Measurements from ENCODE around the gene TBL1XR1. TPM values are rescaled to one million over a fixed set of nuclear protein-coding genes. Genes with fewer than 3 reads are reported as not detected.

The TBL1XR1 gene
- total and polyA plus RNA-seq, 2 of the 8 experiments (the other 6 are each of a cell fraction or from before 2014, with no cell fraction given), result 28.1 to 147 TPM

DNA sequence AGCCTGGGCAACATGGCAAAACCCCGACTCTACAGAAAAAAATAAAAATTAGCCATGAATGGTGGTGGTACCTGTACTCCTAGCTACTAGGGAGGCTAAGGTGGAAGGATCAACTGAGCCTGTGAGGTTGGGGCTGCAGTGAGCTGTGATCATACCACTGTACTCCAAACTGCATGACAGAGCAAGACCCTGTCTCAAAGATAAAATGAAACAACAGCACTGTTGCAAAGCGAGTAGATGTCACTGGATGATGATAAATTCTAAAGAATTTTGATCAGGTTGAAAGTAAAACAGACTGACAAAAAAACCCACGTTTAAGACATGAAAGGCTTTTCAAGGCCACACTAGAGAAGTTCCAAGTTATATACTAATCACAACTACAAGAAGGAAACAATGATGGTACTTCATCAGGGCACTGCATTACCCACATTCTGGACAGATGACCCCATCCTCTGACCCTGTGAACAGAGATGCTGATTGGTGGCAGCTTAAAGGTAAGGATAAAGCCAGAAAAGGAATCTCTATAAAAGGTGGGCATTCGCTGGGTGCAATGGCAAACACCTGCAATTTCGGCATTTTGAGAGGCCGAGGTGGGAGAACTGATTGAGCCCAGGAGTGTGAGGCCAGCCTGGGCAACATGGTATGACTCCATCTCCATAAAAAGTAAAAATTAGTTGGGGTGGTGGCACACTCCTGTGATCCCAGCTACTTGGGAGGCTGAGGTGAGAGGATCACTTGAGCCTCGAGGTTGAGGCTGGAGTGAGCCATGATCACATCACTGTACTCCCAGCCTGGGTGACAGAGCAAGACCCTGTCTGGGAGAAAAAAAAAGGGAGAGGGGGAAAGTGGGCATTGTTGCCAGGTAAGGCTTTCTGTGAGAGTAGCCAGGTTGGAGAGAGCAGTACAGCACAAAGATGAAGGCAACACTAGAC, 59.2 kb downstream of the TBL1XR1 start (continued):
- TF ChIP-seq, protein P1, sequence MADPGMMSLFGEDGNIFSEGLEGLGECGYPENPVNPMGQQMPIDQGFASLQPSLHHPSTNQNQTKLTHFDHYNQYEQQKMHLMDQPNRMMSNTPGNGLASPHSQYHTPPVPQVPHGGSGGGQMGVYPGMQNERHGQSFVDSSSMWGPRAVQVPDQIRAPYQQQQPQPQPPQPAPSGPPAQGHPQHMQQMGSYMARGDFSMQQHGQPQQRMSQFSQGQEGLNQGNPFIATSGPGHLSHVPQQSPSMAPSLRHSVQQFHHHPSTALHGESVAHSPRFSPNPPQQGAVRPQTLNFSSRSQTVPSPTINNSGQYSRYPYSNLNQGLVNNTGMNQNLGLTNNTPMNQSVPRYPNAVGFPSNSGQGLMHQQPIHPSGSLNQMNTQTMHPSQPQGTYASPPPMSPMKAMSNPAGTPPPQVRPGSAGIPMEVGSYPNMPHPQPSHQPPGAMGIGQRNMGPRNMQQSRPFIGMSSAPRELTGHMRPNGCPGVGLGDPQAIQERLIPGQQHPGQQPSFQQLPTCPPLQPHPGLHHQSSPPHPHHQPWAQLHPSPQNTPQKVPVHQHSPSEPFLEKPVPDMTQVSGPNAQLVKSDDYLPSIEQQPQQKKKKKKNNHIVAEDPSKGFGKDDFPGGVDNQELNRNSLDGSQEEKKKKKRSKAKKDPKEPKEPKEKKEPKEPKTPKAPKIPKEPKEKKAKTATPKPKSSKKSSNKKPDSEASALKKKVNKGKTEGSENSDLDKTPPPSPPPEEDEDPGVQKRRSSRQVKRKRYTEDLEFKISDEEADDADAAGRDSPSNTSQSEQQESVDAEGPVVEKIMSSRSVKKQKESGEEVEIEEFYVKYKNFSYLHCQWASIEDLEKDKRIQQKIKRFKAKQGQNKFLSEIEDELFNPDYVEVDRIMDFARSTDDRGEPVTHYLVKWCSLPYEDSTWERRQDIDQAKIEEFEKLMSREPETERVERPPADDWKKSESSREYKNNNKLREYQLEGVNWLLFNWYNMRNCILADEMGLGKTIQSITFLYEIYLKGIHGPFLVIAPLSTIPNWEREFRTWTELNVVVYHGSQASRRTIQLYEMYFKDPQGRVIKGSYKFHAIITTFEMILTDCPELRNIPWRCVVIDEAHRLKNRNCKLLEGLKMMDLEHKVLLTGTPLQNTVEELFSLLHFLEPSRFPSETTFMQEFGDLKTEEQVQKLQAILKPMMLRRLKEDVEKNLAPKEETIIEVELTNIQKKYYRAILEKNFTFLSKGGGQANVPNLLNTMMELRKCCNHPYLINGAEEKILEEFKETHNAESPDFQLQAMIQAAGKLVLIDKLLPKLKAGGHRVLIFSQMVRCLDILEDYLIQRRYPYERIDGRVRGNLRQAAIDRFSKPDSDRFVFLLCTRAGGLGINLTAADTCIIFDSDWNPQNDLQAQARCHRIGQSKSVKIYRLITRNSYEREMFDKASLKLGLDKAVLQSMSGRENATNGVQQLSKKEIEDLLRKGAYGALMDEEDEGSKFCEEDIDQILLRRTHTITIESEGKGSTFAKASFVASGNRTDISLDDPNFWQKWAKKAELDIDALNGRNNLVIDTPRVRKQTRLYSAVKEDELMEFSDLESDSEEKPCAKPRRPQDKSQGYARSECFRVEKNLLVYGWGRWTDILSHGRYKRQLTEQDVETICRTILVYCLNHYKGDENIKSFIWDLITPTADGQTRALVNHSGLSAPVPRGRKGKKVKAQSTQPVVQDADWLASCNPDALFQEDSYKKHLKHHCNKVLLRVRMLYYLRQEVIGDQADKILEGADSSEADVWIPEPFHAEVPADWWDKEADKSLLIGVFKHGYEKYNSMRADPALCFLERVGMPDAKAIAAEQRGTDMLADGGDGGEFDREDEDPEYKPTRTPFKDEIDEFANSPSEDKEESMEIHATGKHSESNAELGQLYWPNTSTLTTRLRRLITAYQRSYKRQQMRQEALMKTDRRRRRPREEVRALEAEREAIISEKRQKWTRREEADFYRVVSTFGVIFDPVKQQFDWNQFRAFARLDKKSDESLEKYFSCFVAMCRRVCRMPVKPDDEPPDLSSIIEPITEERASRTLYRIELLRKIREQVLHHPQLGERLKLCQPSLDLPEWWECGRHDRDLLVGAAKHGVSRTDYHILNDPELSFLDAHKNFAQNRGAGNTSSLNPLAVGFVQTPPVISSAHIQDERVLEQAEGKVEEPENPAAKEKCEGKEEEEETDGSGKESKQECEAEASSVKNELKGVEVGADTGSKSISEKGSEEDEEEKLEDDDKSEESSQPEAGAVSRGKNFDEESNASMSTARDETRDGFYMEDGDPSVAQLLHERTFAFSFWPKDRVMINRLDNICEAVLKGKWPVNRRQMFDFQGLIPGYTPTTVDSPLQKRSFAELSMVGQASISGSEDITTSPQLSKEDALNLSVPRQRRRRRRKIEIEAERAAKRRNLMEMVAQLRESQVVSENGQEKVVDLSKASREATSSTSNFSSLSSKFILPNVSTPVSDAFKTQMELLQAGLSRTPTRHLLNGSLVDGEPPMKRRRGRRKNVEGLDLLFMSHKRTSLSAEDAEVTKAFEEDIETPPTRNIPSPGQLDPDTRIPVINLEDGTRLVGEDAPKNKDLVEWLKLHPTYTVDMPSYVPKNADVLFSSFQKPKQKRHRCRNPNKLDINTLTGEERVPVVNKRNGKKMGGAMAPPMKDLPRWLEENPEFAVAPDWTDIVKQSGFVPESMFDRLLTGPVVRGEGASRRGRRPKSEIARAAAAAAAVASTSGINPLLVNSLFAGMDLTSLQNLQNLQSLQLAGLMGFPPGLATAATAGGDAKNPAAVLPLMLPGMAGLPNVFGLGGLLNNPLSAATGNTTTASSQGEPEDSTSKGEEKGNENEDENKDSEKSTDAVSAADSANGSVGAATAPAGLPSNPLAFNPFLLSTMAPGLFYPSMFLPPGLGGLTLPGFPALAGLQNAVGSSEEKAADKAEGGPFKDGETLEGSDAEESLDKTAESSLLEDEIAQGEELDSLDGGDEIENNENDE (IDR thresholded peaks at IDR 0.05; ENCODE audit: insufficient replicate concordance, low read length), result no peak
- no peak for TF ChIP-seq EZH2 (IDR thresholded peaks at IDR 0.05; ENCODE audit: low read depth, low read length, severe bottlenecking)
- TF ChIP-seq BCL11A (IDR thresholded peaks at IDR 0.05; ENCODE audit: low read depth in 2 of 2, low read length in 2 of 2), result no peak
- TF ChIP-seq BACH1 (IDR thresholded peaks at IDR 0.05; ENCODE audit: low read length), result no peak
- TF ChIP-seq EP300 (IDR thresholded peaks at IDR 0.05; ENCODE audit: borderline replicate concordance in 1 of 2, low read depth in 2 of 2, low read length in 2 of 2), result no peak
- TF ChIP-seq, protein P2, sequence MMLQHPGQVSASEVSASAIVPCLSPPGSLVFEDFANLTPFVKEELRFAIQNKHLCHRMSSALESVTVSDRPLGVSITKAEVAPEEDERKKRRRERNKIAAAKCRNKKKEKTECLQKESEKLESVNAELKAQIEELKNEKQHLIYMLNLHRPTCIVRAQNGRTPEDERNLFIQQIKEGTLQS (IDR thresholded peaks at IDR 0.05; ENCODE audit: insufficient read depth, low read depth, low read length), result no peak

All from H1 (cell line).